ENCODE measurements around the gene ZSWIM3. TPM values are rescaled to one million over a fixed set of nuclear protein-coding genes. Genes with fewer than 3 reads are reported as not detected.

The ZSWIM3 gene
- total and polyA plus RNA-seq, 5 donors from 2014 or later: 0.90 to 4.2 (median 2.2) TPM

DNA sequence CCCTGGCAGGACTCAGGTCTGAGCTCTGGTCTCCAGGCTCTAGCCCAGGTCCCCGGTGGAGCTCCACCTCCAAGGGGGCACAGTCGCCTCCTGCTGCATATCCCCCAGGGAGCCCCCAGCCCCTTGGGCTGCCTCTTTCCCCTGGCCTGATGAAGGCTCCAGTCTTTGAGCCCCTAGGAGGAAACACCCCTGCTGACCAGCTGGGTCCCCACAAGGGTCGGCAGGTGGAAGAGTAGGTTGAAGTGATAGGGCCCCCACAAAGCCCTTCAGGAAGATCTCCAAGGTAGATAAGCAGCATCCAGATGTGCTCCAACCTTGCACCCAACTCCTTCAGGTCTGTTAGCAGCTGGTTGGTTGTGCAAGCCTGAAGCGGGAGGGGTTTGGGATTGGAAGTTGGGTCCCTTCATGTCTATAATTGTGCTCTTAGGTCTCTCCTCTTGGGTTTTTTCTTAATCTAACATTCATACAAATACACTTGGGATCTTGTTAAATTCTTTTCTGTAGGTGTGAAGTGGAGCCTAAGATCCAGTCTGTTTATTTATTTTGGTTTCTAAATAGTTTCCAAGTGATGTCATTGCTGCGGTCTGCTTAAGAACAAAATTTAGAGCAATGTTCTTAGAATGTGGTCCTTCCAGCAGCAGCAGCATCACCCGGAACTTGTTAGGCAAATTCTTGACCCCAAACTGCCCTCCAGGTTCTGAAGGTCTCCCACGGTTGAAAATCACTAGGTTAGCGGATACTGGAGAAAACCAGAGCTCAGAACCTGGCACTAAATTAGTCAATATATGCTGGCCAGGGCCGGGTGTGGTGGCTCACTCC is 39.8 kb upstream of the ZSWIM3 start:
- H3K36me3 ChIP-seq (ENCODE audit: control insufficient read depth, insufficient read depth, low read length): no peaks in the 10 kb centered on the region
- H3K27ac ChIP-seq (ENCODE audit: insufficient read depth, low read length, poor library complexity, severe bottlenecking): no peak overlapping the region
- Mint-ChIP-seq H3K9me3 (peaks cover 0 to 2% (median 0%) of the 10 kb centered on the region in 7 donors), H3K27ac (no peak overlapping the region), H3K4me3 (peak overlapping the region in 1 of 4 donors; percentile 25), H3K36me3 (no peaks in the 10 kb centered on the region), H3K4me1 (peaks cover 0 to 12% (median 9%) of the 10 kb centered on the region in 4 donors), H3K27me3 (peaks cover 16% of the 10 kb centered on the region)
- peaks cover 8% of the 10 kb centered on the region for H3K4me1 ChIP-seq (ENCODE audit: control insufficient read depth, insufficient read depth, low read length, poor library complexity, severe bottlenecking)
- no peak overlapping the region for H3K4me3 ChIP-seq (ENCODE audit: low read depth, low read length)
- DNase-seq (no peak), ATAC-seq (ENCODE audit: low read depth in 2 of 2) (no peak)
- H3K9me3 ChIP-seq (ENCODE audit: control insufficient read depth in 2 of 2, low read length in 2 of 2): no peaks in the 10 kb centered on the region
- no peaks in the 10 kb centered on the region for H3K27me3 ChIP-seq (ENCODE audit: control insufficient read depth, insufficient read depth, low read length)

DNA sequence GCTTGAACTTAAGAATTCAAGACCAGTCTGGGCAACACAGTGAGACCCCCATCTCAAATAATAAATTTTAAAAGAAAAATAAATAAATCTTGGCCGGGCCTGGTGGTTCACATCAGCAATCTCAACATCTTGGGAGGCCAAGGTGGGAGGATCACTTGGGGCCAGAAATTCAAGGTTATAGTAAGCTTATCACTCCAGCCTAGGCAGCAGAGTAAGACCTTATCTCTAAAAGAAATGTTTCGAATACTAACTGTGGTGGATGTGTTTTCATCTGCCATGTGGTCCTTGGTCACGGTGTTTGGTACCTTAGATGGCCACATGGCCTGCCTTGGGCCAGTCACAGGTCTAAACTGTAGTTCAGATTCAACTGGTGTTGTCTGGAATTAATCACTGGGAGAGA is 39.2 kb upstream of the ZSWIM3 start:
- Histone ChIP-seq H3K4me3 (ENCODE audit: low read depth, low read length) (no peak overlapping the region), H3K9me3 (ENCODE audit: control insufficient read depth in 2 of 2, low read length in 2 of 2) (no peaks in the 10 kb centered on the region), H3K27ac (ENCODE audit: insufficient read depth, low read length, poor library complexity, severe bottlenecking) (no peak overlapping the region), H3K4me1 (ENCODE audit: control insufficient read depth, insufficient read depth, low read length, poor library complexity, severe bottlenecking) (peaks cover 6% of the 10 kb centered on the region), H3K36me3 (ENCODE audit: control insufficient read depth, insufficient read depth, low read length) (no peaks in the 10 kb centered on the region), H3K27me3 (ENCODE audit: control insufficient read depth, insufficient read depth, low read length) (no peaks in the 10 kb centered on the region)
- H3K4me3 Mint-ChIP-seq: no peak overlapping the region
- H3K4me1 Mint-ChIP-seq: peaks cover 0 to 10% (median 6%) of the 10 kb centered on the region in 4 donors
- H3K9me3 Mint-ChIP-seq: peaks cover 0 to 2% (median 0%) of the 10 kb centered on the region in 7 donors
- no peak for DNase-seq
- H3K27me3 Mint-ChIP-seq: peaks cover 22% of the 10 kb centered on the region
- no peaks in the 10 kb centered on the region for H3K36me3 Mint-ChIP-seq
- no peak overlapping the region for H3K27ac Mint-ChIP-seq
- ATAC-seq (ENCODE audit: low read depth in 2 of 2): no peak

DNA sequence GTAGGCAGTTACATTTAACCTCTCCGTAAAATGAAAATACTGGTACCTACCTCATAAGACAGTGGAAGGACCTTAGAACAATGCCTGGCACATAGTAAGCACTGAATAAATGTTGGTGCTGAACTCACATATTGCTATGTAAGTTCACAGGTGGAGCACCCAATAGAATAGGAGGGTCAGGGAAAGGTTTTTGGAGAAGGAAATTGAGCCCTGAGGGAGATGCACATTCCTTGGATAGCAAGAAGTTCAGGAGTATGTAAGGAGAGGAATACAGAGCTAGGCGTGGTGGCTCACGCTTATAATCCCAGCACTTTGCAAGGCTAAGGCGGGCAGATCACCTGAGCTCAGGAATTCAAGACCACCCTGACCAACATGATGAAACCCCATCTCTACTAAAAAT is 37.9 kb upstream of the ZSWIM3 start:
- no peak overlapping the region for H3K27ac ChIP-seq (ENCODE audit: insufficient read depth, low read length, poor library complexity, severe bottlenecking)
- no peaks in the 10 kb centered on the region for H3K36me3 ChIP-seq (ENCODE audit: control insufficient read depth, insufficient read depth, low read length)
- ATAC-seq (ENCODE audit: low read depth in 2 of 2) (no peak), DNase-seq (no peak)
- peaks cover 34% of the 10 kb centered on the region for H3K27me3 Mint-ChIP-seq
- H3K9me3 Mint-ChIP-seq: peaks cover 0 to 2% (median 0%) of the 10 kb centered on the region in 7 donors
- no peak overlapping the region for H3K4me3 Mint-ChIP-seq
- H3K4me1 ChIP-seq (ENCODE audit: control insufficient read depth, insufficient read depth, low read length, poor library complexity, severe bottlenecking): peaks cover 13% of the 10 kb centered on the region
- no peaks in the 10 kb centered on the region for H3K36me3 Mint-ChIP-seq
- H3K9me3 ChIP-seq (ENCODE audit: control insufficient read depth in 2 of 2, low read length in 2 of 2): no peaks in the 10 kb centered on the region
- no peak overlapping the region for H3K27ac Mint-ChIP-seq
- H3K27me3 ChIP-seq (ENCODE audit: control insufficient read depth, insufficient read depth, low read length): no peaks in the 10 kb centered on the region
- peaks cover 0 to 16% (median 8%) of the 10 kb centered on the region in 4 donors for H3K4me1 Mint-ChIP-seq
- H3K4me3 ChIP-seq (ENCODE audit: low read depth, low read length): no peak overlapping the region

DNA sequence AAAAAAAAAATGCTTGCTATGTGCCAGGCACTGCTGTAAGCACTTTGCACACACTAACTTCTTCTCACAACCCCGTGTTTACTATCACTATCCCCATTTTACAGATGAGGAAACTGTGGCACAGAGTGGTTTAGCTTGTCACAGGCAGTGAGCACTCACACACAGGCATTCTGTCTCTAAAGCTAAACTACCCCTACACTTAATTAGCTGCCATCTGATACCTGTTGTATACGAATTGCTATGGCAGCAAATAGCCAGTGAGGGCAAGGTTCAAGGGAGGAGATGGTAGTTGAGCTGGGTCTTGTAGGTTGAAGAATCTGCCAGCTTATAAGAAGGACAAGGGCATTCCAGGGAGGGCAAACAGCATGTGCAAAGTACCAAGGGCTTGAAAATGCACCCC is 35.5 kb upstream of the ZSWIM3 start:
- H3K27me3 Mint-ChIP-seq: peaks cover 34% of the 10 kb centered on the region

DNA sequence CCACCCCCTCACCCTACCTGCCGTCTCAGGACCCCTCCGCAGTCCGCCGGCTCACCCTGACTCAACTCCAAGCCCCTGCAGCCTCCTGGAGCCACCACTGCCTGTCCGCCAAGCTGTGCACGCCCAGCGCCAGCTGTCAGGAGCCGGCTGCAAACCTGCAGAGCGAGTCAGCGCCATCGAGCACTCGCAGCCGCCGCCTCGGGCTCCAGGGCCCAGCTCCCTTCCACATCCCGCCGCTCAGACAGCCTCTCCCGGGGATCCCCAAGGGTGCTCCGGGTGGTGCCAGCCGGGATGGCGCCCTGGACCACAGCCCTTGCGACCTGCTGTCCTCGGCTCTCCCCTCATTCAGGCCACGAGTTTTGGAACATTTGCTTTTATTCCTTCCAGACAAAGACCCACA is 34.6 kb upstream of the ZSWIM3 start:
- no peaks in the 10 kb centered on the region for H3K36me3 Mint-ChIP-seq
- Histone ChIP-seq H3K4me3 (ENCODE audit: low read depth, low read length) (no peak overlapping the region), H3K36me3 (ENCODE audit: control insufficient read depth, insufficient read depth, low read length) (no peaks in the 10 kb centered on the region), H3K9me3 (ENCODE audit: control insufficient read depth in 2 of 2, low read length in 2 of 2) (no peaks in the 10 kb centered on the region), H3K27me3 (ENCODE audit: control insufficient read depth, insufficient read depth, low read length) (no peaks in the 10 kb centered on the region), H3K27ac (ENCODE audit: insufficient read depth, low read length, poor library complexity, severe bottlenecking) (no peak overlapping the region), H3K4me1 (ENCODE audit: control insufficient read depth, insufficient read depth, low read length, poor library complexity, severe bottlenecking) (peaks cover 13% of the 10 kb centered on the region)
- no peak for ATAC-seq (ENCODE audit: low read depth in 2 of 2)
- peaks cover 0 to 2% (median 0%) of the 10 kb centered on the region in 7 donors for H3K9me3 Mint-ChIP-seq
- H3K4me1 Mint-ChIP-seq: peaks cover 0 to 18% (median 8%) of the 10 kb centered on the region in 4 donors
- no peak overlapping the region for H3K27ac Mint-ChIP-seq
- DNase-seq: no peak
- H3K27me3 Mint-ChIP-seq: peaks cover 34% of the 10 kb centered on the region
- H3K4me3 Mint-ChIP-seq: peak overlapping the region in 1 of 4 donors; percentile 49

More for the DNA sequence above, 35.5 kb upstream of the ZSWIM3 start:
- no peak for DNase-seq
- Histone ChIP-seq H3K4me3 (ENCODE audit: low read depth, low read length) (no peak overlapping the region), H3K36me3 (ENCODE audit: control insufficient read depth, insufficient read depth, low read length) (no peaks in the 10 kb centered on the region), H3K27ac (ENCODE audit: insufficient read depth, low read length, poor library complexity, severe bottlenecking) (no peak overlapping the region), H3K27me3 (ENCODE audit: control insufficient read depth, insufficient read depth, low read length) (no peaks in the 10 kb centered on the region), H3K9me3 (ENCODE audit: control insufficient read depth in 2 of 2, low read length in 2 of 2) (no peaks in the 10 kb centered on the region), H3K4me1 (ENCODE audit: control insufficient read depth, insufficient read depth, low read length, poor library complexity, severe bottlenecking) (peaks cover 13% of the 10 kb centered on the region)
- H3K9me3 Mint-ChIP-seq: peaks cover 0 to 2% (median 0%) of the 10 kb centered on the region in 7 donors
- no peaks in the 10 kb centered on the region for H3K36me3 Mint-ChIP-seq
- no peak for ATAC-seq (ENCODE audit: low read depth in 2 of 2)
- H3K27ac Mint-ChIP-seq: no peak overlapping the region
- peaks cover 0 to 18% (median 8%) of the 10 kb centered on the region in 4 donors for H3K4me1 Mint-ChIP-seq
- no peak overlapping the region for H3K4me3 Mint-ChIP-seq

DNA sequence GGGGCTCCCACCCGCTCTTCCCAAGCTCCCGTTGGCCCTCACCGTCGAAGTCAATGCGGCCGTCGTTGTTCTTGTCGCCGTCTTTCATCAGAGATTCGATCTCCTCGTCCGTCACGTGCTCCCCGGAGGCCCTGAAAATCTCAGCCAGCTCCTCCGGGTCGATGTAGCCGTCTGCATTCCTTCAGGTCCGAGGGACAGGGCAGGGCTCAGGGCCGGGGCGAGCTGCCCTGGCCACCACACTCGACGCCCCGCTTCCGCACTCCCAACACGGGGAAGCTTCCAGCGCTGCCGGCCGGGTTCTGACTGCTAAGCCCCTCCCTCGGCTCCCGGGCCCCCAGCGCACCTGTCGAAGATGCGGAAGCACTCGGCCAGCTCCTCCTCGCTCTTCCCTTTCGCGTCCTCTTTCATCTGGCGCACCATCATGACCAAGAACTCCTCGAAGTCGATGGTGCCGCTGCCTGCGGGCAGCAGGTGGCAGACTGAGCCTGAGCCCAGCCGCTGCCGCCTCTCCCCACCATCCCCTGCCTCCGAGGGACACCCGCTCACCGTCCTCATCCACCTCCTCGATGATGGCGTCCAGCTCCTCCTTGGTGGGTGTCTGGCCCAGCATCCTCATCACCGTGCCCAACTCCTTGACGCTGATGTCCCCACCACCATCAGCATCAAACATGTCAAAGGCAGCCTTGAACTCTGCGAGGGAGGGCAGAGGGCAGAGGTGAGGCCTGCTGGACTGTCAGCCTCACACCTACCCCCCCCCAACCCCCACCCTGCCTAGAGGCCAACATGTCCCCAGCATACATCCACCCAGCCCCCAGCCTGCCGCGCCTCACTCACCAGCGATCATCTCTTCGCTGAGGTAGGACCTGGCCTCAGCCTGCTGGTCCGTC is 33.2 kb upstream of the ZSWIM3 start:
- peaks cover 13% of the 10 kb centered on the region for H3K4me1 ChIP-seq (ENCODE audit: control insufficient read depth, insufficient read depth, low read length, poor library complexity, severe bottlenecking)
- Mint-ChIP-seq H3K27me3 (peaks cover 38% of the 10 kb centered on the region), H3K36me3 (no peaks in the 10 kb centered on the region), H3K9me3 (peaks cover 0 to 2% (median 0%) of the 10 kb centered on the region in 7 donors), H3K4me3 (peak overlapping the region; percentile 75 to 91 (median 84)), H3K4me1 (peaks cover 0 to 18% (median 8%) of the 10 kb centered on the region in 4 donors), H3K27ac (no peak overlapping the region)
- no peaks in the 10 kb centered on the region for H3K27me3 ChIP-seq (ENCODE audit: control insufficient read depth, insufficient read depth, low read length)
- H3K36me3 ChIP-seq (ENCODE audit: control insufficient read depth, insufficient read depth, low read length): no peaks in the 10 kb centered on the region
- H3K27ac ChIP-seq (ENCODE audit: insufficient read depth, low read length, poor library complexity, severe bottlenecking): no peak overlapping the region
- ATAC-seq (ENCODE audit: low read depth in 2 of 2) (peak; percentile 64 to 71), DNase-seq (peak; percentile 38 to 69 (median 39))
- peak overlapping the region; percentile 7 for H3K4me3 ChIP-seq (ENCODE audit: low read depth, low read length)
- no peaks in the 10 kb centered on the region for H3K9me3 ChIP-seq (ENCODE audit: control insufficient read depth in 2 of 2, low read length in 2 of 2)

DNA sequence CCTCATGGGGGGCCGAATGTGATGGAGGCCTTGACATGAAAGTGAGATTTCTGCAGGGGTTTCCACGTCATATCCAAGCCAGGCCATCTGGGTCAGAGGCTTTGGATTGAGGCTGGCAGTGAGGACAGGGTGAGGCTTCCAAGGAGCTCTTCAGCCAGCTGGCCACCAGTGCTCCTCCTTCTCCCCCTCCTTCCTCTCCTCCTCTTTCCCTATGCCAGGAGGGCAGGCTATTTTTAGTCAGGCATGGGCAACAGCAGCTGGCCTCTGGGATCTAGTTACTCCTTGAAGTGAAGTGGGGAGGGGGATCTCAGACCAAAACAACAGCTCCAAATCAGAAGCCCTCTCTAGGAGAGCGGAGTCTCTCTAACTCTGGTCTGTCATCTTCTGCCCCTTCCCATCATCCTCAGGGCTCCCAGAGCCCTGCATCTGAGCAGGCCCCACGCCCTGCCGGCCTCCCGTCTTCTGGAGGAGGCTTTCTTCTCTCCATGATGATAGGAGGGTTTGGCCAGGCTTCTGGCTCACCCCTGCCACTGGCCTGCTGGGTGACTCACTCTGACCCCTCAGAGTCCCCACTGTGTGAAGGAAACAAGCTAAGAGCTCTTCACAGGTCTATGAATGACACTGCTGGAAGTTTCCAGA is 30.9 kb upstream of the ZSWIM3 start:
- Mint-ChIP-seq H3K4me3 (peak overlapping the region in 1 of 4 donors; percentile 21), H3K36me3 (no peaks in the 10 kb centered on the region), H3K9me3 (peaks cover 0 to 2% (median 0%) of the 10 kb centered on the region in 7 donors), H3K27me3 (peaks cover 41% of the 10 kb centered on the region), H3K27ac (no peak overlapping the region), H3K4me1 (peaks cover 0 to 18% (median 8%) of the 10 kb centered on the region in 4 donors)
- Histone ChIP-seq H3K4me3 (ENCODE audit: low read depth, low read length) (no peak overlapping the region), H3K27ac (ENCODE audit: insufficient read depth, low read length, poor library complexity, severe bottlenecking) (no peak overlapping the region), H3K9me3 (ENCODE audit: control insufficient read depth in 2 of 2, low read length in 2 of 2) (no peaks in the 10 kb centered on the region), H3K36me3 (ENCODE audit: control insufficient read depth, insufficient read depth, low read length) (no peaks in the 10 kb centered on the region), H3K4me1 (ENCODE audit: control insufficient read depth, insufficient read depth, low read length, poor library complexity, severe bottlenecking) (peaks cover 13% of the 10 kb centered on the region), H3K27me3 (ENCODE audit: control insufficient read depth, insufficient read depth, low read length) (no peaks in the 10 kb centered on the region)
- no peak for DNase-seq
- no peak for ATAC-seq (ENCODE audit: low read depth in 2 of 2)
